ENCODE measurements around the gene ZBTB32.

The ZBTB32 gene

GRCh38 chr19:35693835-35694599 lies 10.3 kb upstream of the ZBTB32 start:
- intact Hi-C loops (cut with DNase I), result loop anchor here (1.0 to 5.0 kb wide), 2 partner anchors 22 to 238 kb away; no protein-coding TSS in a partner anchor
- DNase-seq, result peak; percentile 66 to 98 (median 84)

GRCh38 chr19:35695895-35696422 lies 8.4 kb upstream of the ZBTB32 start:
- no peak for DNase-seq
- intact Hi-C loops (cut with DNase I), result no loop called here

GRCh38 chr19:35696835-35697234 lies 7.5 kb upstream of the ZBTB32 start:
- intact Hi-C loops (cut with DNase I), result no loop called here
- DNase-seq, result no peak

- intact Hi-C loops (cut with DNase I), result no loop called here
- DNase-seq, result peak; percentile 95 to 100 (median 98)
Measured at GRCh38 chr19:35702223-35703012, 1.9 kb upstream of the ZBTB32 start.

- DNase-seq, result peak in 1 of 10 donors; percentile 46
- intact Hi-C loops (cut with DNase I), result no loop called here
Measured at GRCh38 chr19:35703343-35703742, 1.0 kb upstream of the ZBTB32 start.

- DNase-seq, result no peak
- intact Hi-C loops (cut with DNase I), result no loop called here
Measured at GRCh38 chr19:35708391-35708790, 4.0 kb downstream of the ZBTB32 start.

- no peak for DNase-seq
- intact Hi-C loops (cut with DNase I), result no loop called here
Measured at GRCh38 chr19:35710784-35711723, 6.7 kb downstream of the ZBTB32 start.

GRCh38 chr19:35712567-35713505 lies 8.5 kb downstream of the ZBTB32 start:
- DNase-seq, result no peak
- intact Hi-C loops (cut with DNase I), result no loop called here

GRCh38 chr19:35713506-35713850 lies 9.1 kb downstream of the ZBTB32 start:
- no peak for DNase-seq
- intact Hi-C loops (cut with DNase I), result no loop called here

- DNase-seq, result no peak
- intact Hi-C loops (cut with DNase I), result no loop called here
Measured at GRCh38 chr19:35713904-35714495, 9.6 kb downstream of the ZBTB32 start.

GRCh38 chr19:35714601-35715354 lies 10.4 kb downstream of the ZBTB32 start:
- DNase-seq, result no peak
- intact Hi-C loops (cut with DNase I), result no loop called here

- intact Hi-C loops (cut with DNase I), result no loop called here
- DNase-seq, result no peak
Measured at GRCh38 chr19:35715355-35715809, 11.0 kb downstream of the ZBTB32 start.

GRCh38 chr19:35715981-35716800 lies 11.8 kb downstream of the ZBTB32 start:
- peak in 8 of 10 donors; percentile 53 to 95 (median 70) for DNase-seq
- intact Hi-C loops (cut with DNase I), result loop anchor here (1.0 kb wide), 2 partner anchors 22 to 167 kb away; no protein-coding TSS in a partner anchor

- intact Hi-C loops (cut with DNase I), result loop anchor here (1.0 kb wide), 3 partner anchors 23 to 172 kb away; partner anchors contain the start of gene TMEM147
- peak; percentile 83 to 99 (median 94) for DNase-seq
Measured at GRCh38 chr19:35716801-35717664, 12.7 kb downstream of the ZBTB32 start.

- DNase-seq, result peak in 1 of 10 donors; percentile 91
- intact Hi-C loops (cut with DNase I), result loop anchor here (1.0 kb wide), 1 partner anchor 173 kb away; the partner anchor contains the start of gene TMEM147
Measured at GRCh38 chr19:35717665-35718344, 13.4 kb downstream of the ZBTB32 start, which contains the start of gene KMT2B. Gene KMT2B (plus strand): TSS chr19:35718003. CDS start chr19:35718019, 16 bp downstream.
